ENCODE measurements around the gene BCL11B. TPM values are rescaled to one million over a fixed set of nuclear protein-coding genes. Genes with fewer than 3 reads are reported as not detected.

Gene BCL11B
- total and polyA plus RNA-seq, 2 donors (not counting 1 experiment from before 2014, with no cell fraction given) = under 0.01 TPM; not detected in 1

- no peak for DNase-seq (ENCODE audit: low read depth in 2 of 2)
- no peaks in the 10 kb centered on the region for H3K9me3 ChIP-seq (ENCODE audit: control insufficient read depth, insufficient read depth, low read depth, low read length)
- H2AFZ ChIP-seq (ENCODE audit: low read length) = no peak overlapping the region
- H3K27ac ChIP-seq (ENCODE audit: insufficient read depth, low read length) = no peak overlapping the region
- H3K36me3 ChIP-seq (ENCODE audit: control insufficient read depth, insufficient read depth, low read length) = no peaks in the 10 kb centered on the region
- no peaks in the 10 kb centered on the region for H3K79me2 ChIP-seq (ENCODE audit: control insufficient read depth, insufficient read depth, low read length)
- no peak overlapping the region for H3K4me3 ChIP-seq (replicated peaks in 1 of 4; ENCODE audit: control extremely low read depth in 1 of 4, insufficient read depth in 1 of 4, low read depth in 3 of 4, low read length in 4 of 4)
- no peak overlapping the region for H3K9ac ChIP-seq (ENCODE audit: insufficient read depth, low read length)
- H4K20me1 ChIP-seq (ENCODE audit: control insufficient read depth, extremely low read depth, insufficient read depth, low read length) = no peaks in the 10 kb centered on the region
- H3K27me3 ChIP-seq (ENCODE audit: control insufficient read depth, insufficient read depth, low read length) = no peaks in the 10 kb centered on the region
- no peaks in the 10 kb centered on the region for H3K4me1 ChIP-seq (ENCODE audit: control insufficient read depth, extremely low read depth, insufficient read depth, low read length)
- H3K4me2 ChIP-seq (ENCODE audit: extremely low read depth, insufficient read depth, low read length) = no peak overlapping the region
- TF ChIP-seq EZH2 (IDR thresholded peaks at IDR 0.05; ENCODE audit: low read length, missing control alignments) = no peak
Observed at GRCh38 chr14:99182548-99183250, 89.3 kb downstream of the BCL11B start.

DNA sequence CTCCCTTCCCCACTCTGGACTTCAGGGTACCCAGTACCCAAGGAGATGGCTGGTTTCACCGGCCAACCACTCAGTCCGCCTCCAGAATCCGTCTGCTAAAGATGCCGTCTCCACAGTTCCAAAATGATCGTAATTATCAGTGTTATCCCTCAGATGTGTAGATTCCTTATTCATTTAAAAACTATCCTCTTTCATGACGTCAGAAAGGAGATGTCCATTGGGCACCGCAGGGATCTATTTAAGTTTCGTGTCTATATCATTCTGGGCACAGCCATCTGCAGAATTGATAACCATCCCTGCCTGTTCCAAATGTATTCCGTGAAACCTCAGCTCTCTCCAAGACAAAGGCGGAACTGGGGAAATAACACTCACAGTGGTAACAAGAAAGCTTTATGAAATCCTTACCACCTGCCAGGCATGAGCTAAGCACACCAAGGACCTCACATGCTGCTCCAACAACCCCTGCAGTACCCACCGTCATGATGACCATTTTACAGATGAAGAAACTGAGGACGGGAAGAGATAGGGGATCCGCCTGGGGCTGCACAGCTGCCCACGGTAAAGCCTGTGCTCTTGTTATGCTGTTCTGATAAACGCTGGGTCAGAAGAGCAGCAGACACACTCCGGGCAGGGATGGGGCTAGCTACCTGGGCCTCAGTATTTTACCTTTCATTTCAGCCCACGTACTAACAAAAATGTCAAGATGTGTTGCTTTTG lies 90.0 kb downstream of the BCL11B start:
- H3K79me2 ChIP-seq (ENCODE audit: control insufficient read depth, insufficient read depth, low read length) = no peaks in the 10 kb centered on the region
- H2AFZ ChIP-seq (ENCODE audit: low read length) = no peak overlapping the region
- H3K4me1 ChIP-seq (ENCODE audit: control insufficient read depth, extremely low read depth, insufficient read depth, low read length) = no peaks in the 10 kb centered on the region
- TF ChIP-seq EZH2 (IDR thresholded peaks at IDR 0.05; ENCODE audit: low read length, missing control alignments) = no peak
- TF ChIP-seq, protein P1, sequence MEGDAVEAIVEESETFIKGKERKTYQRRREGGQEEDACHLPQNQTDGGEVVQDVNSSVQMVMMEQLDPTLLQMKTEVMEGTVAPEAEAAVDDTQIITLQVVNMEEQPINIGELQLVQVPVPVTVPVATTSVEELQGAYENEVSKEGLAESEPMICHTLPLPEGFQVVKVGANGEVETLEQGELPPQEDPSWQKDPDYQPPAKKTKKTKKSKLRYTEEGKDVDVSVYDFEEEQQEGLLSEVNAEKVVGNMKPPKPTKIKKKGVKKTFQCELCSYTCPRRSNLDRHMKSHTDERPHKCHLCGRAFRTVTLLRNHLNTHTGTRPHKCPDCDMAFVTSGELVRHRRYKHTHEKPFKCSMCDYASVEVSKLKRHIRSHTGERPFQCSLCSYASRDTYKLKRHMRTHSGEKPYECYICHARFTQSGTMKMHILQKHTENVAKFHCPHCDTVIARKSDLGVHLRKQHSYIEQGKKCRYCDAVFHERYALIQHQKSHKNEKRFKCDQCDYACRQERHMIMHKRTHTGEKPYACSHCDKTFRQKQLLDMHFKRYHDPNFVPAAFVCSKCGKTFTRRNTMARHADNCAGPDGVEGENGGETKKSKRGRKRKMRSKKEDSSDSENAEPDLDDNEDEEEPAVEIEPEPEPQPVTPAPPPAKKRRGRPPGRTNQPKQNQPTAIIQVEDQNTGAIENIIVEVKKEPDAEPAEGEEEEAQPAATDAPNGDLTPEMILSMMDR (conservative IDR thresholded peaks at IDR 0.05 in 1 of 2, IDR thresholded peaks at IDR 0.05 in 1 of 2; ENCODE audit: low read depth in 1 of 2, low read length in 2 of 2) = no peak
- H3K36me3 ChIP-seq (ENCODE audit: control insufficient read depth, insufficient read depth, low read length) = no peaks in the 10 kb centered on the region
- H3K4me3 ChIP-seq (replicated peaks in 1 of 4; ENCODE audit: control extremely low read depth in 1 of 4, insufficient read depth in 1 of 4, low read depth in 3 of 4, low read length in 4 of 4) = no peak overlapping the region
- no peaks in the 10 kb centered on the region for H3K9me3 ChIP-seq (ENCODE audit: control insufficient read depth, insufficient read depth, low read depth, low read length)
- H3K27ac ChIP-seq (ENCODE audit: insufficient read depth, low read length) = no peak overlapping the region
- H4K20me1 ChIP-seq (ENCODE audit: control insufficient read depth, extremely low read depth, insufficient read depth, low read length) = no peaks in the 10 kb centered on the region
- H3K4me2 ChIP-seq (ENCODE audit: extremely low read depth, insufficient read depth, low read length) = no peak overlapping the region
- no peak for DNase-seq (ENCODE audit: low read depth in 2 of 2)
- no peak overlapping the region for H3K9ac ChIP-seq (ENCODE audit: insufficient read depth, low read length)
- no peaks in the 10 kb centered on the region for H3K27me3 ChIP-seq (ENCODE audit: control insufficient read depth, insufficient read depth, low read length)

DNA sequence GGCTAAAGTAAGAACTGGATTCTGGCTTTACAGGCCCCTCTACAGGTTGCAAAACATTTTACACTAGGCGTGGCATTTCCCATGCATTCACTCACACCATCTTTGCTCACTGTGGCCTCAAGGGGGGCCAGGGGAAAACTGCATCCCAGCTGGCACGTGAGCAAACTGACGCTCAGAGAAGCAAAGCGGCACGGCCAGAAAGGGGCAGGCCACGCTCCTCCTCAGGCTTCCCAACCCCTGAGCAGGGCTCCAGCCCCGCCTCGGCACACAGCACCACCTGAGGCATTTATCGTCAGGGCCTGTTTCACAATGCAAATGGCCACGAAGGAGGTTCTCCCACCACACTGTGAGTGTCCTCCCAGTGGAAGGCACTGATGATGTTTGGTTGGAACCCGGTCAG lies 90.8 kb downstream of the BCL11B start:
- no peak overlapping the region for H3K4me2 ChIP-seq (ENCODE audit: extremely low read depth, insufficient read depth, low read length)
- DNase-seq (ENCODE audit: low read depth in 2 of 2) = no peak
- no peak overlapping the region for H3K9ac ChIP-seq (ENCODE audit: insufficient read depth, low read length)
- H3K9me3 ChIP-seq (ENCODE audit: control insufficient read depth, insufficient read depth, low read depth, low read length) = no peaks in the 10 kb centered on the region
- no peaks in the 10 kb centered on the region for H3K4me1 ChIP-seq (ENCODE audit: control insufficient read depth, extremely low read depth, insufficient read depth, low read length)
- no peaks in the 10 kb centered on the region for H3K79me2 ChIP-seq (ENCODE audit: control insufficient read depth, insufficient read depth, low read length)
- no peaks in the 10 kb centered on the region for H3K36me3 ChIP-seq (ENCODE audit: control insufficient read depth, insufficient read depth, low read length)
- H2AFZ ChIP-seq (ENCODE audit: low read length) = no peak overlapping the region
- TF ChIP-seq, protein P1 (conservative IDR thresholded peaks at IDR 0.05 in 1 of 2, IDR thresholded peaks at IDR 0.05 in 1 of 2; ENCODE audit: low read depth in 1 of 2, low read length in 2 of 2) = no peak
- H3K27ac ChIP-seq (ENCODE audit: insufficient read depth, low read length) = no peak overlapping the region
- no peak overlapping the region for H3K4me3 ChIP-seq (replicated peaks in 1 of 4; ENCODE audit: control extremely low read depth in 1 of 4, insufficient read depth in 1 of 4, low read depth in 3 of 4, low read length in 4 of 4)
- H4K20me1 ChIP-seq (ENCODE audit: control insufficient read depth, extremely low read depth, insufficient read depth, low read length) = no peaks in the 10 kb centered on the region
- no peaks in the 10 kb centered on the region for H3K27me3 ChIP-seq (ENCODE audit: control insufficient read depth, insufficient read depth, low read length)
